Measurements from ENCODE around the gene SPINK4. TPM values are rescaled to one million over a fixed set of nuclear protein-coding genes. Genes with fewer than 3 reads are reported as not detected.
A peak's percentile ranks its signal among the peaks of the same experiment; 100 is the strongest.

The SPINK4 gene
- polyA plus RNA-seq, 3 donors: not detected

DNA sequence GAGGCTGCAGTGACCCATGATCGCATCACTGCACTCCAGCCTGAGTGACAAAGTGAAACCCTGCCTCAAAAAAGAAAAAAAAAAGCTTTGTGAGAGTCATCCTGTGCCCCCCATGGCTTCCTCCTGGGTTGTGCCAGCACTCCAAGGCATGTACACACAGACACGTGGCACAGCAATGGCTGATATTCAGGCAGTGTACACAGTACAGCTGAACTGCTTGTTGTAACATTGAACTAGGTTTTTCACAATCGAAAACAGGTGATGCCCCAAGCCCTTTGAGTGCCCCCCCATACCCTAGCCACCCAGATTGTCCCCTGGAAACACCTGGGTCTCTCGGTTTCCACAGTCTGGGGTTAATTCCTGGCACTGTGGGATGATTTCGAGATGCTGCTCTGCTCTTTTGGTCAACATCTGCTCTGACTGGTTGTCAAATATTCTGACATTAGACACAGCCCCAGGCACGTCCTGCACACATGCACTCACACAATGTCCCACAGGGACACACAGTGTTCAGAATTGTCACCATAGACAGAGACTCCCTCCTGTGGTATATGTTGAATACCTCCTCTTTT, 9.2 kb downstream of the SPINK4 start:
- Mint-ChIP-seq H3K4me3 (no peak overlapping the region), H3K9me3 (peaks cover 0 to 1% (median 0%) of the 10 kb centered on the region in 7 donors), H3K27ac (peak overlapping the region in 2 of 7 donors; percentile 31 to 41), H3K4me1 (peaks cover 1% of the 10 kb centered on the region), H3K27me3 (ENCODE audit: low read depth in 3 of 3) (peaks cover 0 to 1% (median 0%) of the 10 kb centered on the region in 3 donors), H3K36me3 (peaks cover 44 to 62% of the 10 kb centered on the region in 2 donors)
- Histone ChIP-seq H3K27ac (ENCODE audit: low read depth in 1 of 2, low read length in 2 of 2) (no peak overlapping the region), H2AFZ (ENCODE audit: insufficient read depth, low read depth, low read length, poor library complexity, severe bottlenecking) (no peak overlapping the region), H3K4me2 (replicated peaks; ENCODE audit: extremely low read depth, low read length, poor library complexity, severe bottlenecking) (no peak overlapping the region), H4K20me1 (ENCODE audit: insufficient read depth, low read length) (no peaks in the 10 kb centered on the region), H3K4me3 (replicated peaks in 1 of 3; ENCODE audit: low read depth in 2 of 3, low read length in 3 of 3) (no peak overlapping the region), H3K9ac (ENCODE audit: insufficient read depth, low read length, poor library complexity, severe bottlenecking) (no peak overlapping the region), H3K27me3 (ENCODE audit: control insufficient read depth in 2 of 2, insufficient read depth in 2 of 2, low read length in 2 of 2) (no peaks in the 10 kb centered on the region), H3K79me2 (ENCODE audit: insufficient read depth, low read length) (no peaks in the 10 kb centered on the region), H3K36me3 (replicated peaks in 1 of 2; ENCODE audit: control insufficient read depth in 1 of 2, insufficient read depth in 2 of 2, low read length in 2 of 2) (peaks cover 38 to 64% of the 10 kb centered on the region in 2 donors), H3K4me1 (ENCODE audit: control insufficient read depth in 1 of 2, insufficient read depth in 2 of 2, low read length in 2 of 2) (no peaks in the 10 kb centered on the region), H3K9me3 (replicated peaks in 1 of 2; ENCODE audit: control insufficient read depth in 1 of 2, insufficient read depth in 1 of 2, low read length in 2 of 2) (no peaks in the 10 kb centered on the region)
- 78% methylated on average over 4 of the region's 6 CpGs for WGBS (ENCODE audit: insufficient coverage)
- intact Hi-C loops (cut with micrococcal nuclease): no loop called here
- no peak for DNase-seq
- TF ChIP-seq, protein P1, sequence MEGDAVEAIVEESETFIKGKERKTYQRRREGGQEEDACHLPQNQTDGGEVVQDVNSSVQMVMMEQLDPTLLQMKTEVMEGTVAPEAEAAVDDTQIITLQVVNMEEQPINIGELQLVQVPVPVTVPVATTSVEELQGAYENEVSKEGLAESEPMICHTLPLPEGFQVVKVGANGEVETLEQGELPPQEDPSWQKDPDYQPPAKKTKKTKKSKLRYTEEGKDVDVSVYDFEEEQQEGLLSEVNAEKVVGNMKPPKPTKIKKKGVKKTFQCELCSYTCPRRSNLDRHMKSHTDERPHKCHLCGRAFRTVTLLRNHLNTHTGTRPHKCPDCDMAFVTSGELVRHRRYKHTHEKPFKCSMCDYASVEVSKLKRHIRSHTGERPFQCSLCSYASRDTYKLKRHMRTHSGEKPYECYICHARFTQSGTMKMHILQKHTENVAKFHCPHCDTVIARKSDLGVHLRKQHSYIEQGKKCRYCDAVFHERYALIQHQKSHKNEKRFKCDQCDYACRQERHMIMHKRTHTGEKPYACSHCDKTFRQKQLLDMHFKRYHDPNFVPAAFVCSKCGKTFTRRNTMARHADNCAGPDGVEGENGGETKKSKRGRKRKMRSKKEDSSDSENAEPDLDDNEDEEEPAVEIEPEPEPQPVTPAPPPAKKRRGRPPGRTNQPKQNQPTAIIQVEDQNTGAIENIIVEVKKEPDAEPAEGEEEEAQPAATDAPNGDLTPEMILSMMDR (IDR thresholded peaks at IDR 0.05): no peak

DNA sequence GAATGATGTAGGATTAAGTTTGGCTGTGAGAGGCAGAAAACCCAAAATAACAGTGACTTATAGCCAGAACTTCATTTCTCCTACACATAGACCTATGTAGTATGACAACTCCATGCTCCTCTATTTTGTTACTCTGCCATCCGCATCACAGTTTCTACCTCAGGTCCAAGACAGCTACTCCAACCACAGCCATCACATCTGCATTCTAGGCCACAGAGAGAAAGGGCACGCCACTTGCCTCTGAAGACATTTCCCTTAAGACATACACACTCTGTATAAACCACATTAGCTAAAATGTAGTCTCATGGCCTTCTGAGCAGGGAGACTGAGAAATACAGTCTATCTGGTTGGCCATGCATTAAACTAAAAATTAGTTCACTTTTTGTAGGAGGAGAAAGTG, 10.0 kb downstream of the SPINK4 start:
- DNase-seq: no peak
- peaks cover 53 to 71% of the 10 kb centered on the region in 2 donors for H3K36me3 Mint-ChIP-seq
- intact Hi-C loops (cut with micrococcal nuclease): no loop called here
- H4K20me1 ChIP-seq (ENCODE audit: insufficient read depth, low read length): no peaks in the 10 kb centered on the region
- peaks cover 0 to 1% (median 0%) of the 10 kb centered on the region in 3 donors for H3K27me3 Mint-ChIP-seq (ENCODE audit: low read depth in 3 of 3)
- H3K4me2 ChIP-seq (replicated peaks; ENCODE audit: extremely low read depth, low read length, poor library complexity, severe bottlenecking): no peak overlapping the region
- no peaks in the 10 kb centered on the region for H3K4me1 Mint-ChIP-seq
- peaks cover 0 to 1% (median 0%) of the 10 kb centered on the region in 7 donors for H3K9me3 Mint-ChIP-seq
- H3K9ac ChIP-seq (ENCODE audit: insufficient read depth, low read length, poor library complexity, severe bottlenecking): no peak overlapping the region
- no peak overlapping the region for H2AFZ ChIP-seq (ENCODE audit: insufficient read depth, low read depth, low read length, poor library complexity, severe bottlenecking)
- TF ChIP-seq, protein P1 (IDR thresholded peaks at IDR 0.05): no peak
- H3K27me3 ChIP-seq (ENCODE audit: control insufficient read depth in 2 of 2, insufficient read depth in 2 of 2, low read length in 2 of 2): no peaks in the 10 kb centered on the region
- H3K27ac Mint-ChIP-seq: peak overlapping the region in 2 of 7 donors; percentile 11 to 44
- 92% methylated on average over 1 of the region's 2 CpGs for WGBS (ENCODE audit: insufficient coverage)
- no peaks in the 10 kb centered on the region for H3K9me3 ChIP-seq (replicated peaks in 1 of 2; ENCODE audit: control insufficient read depth in 1 of 2, insufficient read depth in 1 of 2, low read length in 2 of 2)
- no peaks in the 10 kb centered on the region for H3K4me1 ChIP-seq (ENCODE audit: control insufficient read depth in 1 of 2, insufficient read depth in 2 of 2, low read length in 2 of 2)
- no peak overlapping the region for H3K4me3 ChIP-seq (replicated peaks in 1 of 3; ENCODE audit: low read depth in 2 of 3, low read length in 3 of 3)
- H3K79me2 ChIP-seq (ENCODE audit: insufficient read depth, low read length): no peaks in the 10 kb centered on the region
- H3K36me3 ChIP-seq (replicated peaks in 1 of 2; ENCODE audit: control insufficient read depth in 1 of 2, insufficient read depth in 2 of 2, low read length in 2 of 2): peaks cover 46 to 72% of the 10 kb centered on the region in 2 donors
- no peak overlapping the region for H3K27ac ChIP-seq (ENCODE audit: low read depth in 1 of 2, low read length in 2 of 2)
- no peak overlapping the region for H3K4me3 Mint-ChIP-seq
